DMS153 (cell line): ENCODE results near the gene ASS1.

Experiments used
- DNase-seq: peaks from one replicate; lab custom pipeline; 2025; lab: John Stamatoyannopoulos, UW

The ASS1 gene

GRCh38 chr9:130473009-130473408, 28.2 kb downstream of the ASS1 start:
- no peak for DNase-seq

- DNase-seq: no peak
Observed at GRCh38 chr9:130473566-130473965, 28.8 kb downstream of the ASS1 start.

- DNase-seq: no peak
Observed at GRCh38 chr9:130474106-130474505, 29.3 kb downstream of the ASS1 start.

GRCh38 chr9:130476151-130476730, 31.5 kb downstream of the ASS1 start:
- no peak for DNase-seq

- no peak for DNase-seq
Observed at GRCh38 chr9:130477564-130477963, 32.8 kb downstream of the ASS1 start.

GRCh38 chr9:130478152-130478551, 33.4 kb downstream of the ASS1 start:
- no peak for DNase-seq

- no peak for DNase-seq
Observed at GRCh38 chr9:130478736-130479575, 34.2 kb downstream of the ASS1 start.

GRCh38 chr9:130479587-130479986, 34.8 kb downstream of the ASS1 start:
- no peak for DNase-seq

- DNase-seq: no peak
Observed at GRCh38 chr9:130480673-130481072, 35.9 kb downstream of the ASS1 start.

- no peak for DNase-seq
Observed at GRCh38 chr9:130482463-130482862, 37.7 kb downstream of the ASS1 start.

GRCh38 chr9:130483371-130483971, 38.7 kb downstream of the ASS1 start:
- DNase-seq: no peak

GRCh38 chr9:130484362-130485072, 39.8 kb downstream of the ASS1 start:
- DNase-seq: no peak

- DNase-seq: no peak
Observed at GRCh38 chr9:130486103-130486502, 41.3 kb downstream of the ASS1 start.

- DNase-seq: no peak
Observed at GRCh38 chr9:130487500-130487899, 42.7 kb downstream of the ASS1 start.

GRCh38 chr9:130488621-130489330, 44.0 kb downstream of the ASS1 start:
- no peak for DNase-seq

GRCh38 chr9:130490981-130491380, 46.2 kb downstream of the ASS1 start:
- DNase-seq: no peak

- DNase-seq: no peak
Observed at GRCh38 chr9:130491830-130492482, 47.2 kb downstream of the ASS1 start.

- DNase-seq: no peak
Observed at GRCh38 chr9:130493021-130493420, 48.3 kb downstream of the ASS1 start.

GRCh38 chr9:130493476-130493875, 48.7 kb downstream of the ASS1 start:
- no peak for DNase-seq

GRCh38 chr9:130495067-130495466, 50.3 kb downstream of the ASS1 start:
- DNase-seq: no peak

- no peak for DNase-seq
Observed at GRCh38 chr9:130497139-130497538, 52.4 kb downstream of the ASS1 start.
